Kidney epithelial cell (primary cell): ENCODE data around the gene CDK6. TPM values are rescaled to one million over a fixed set of nuclear protein-coding genes. Genes with fewer than 3 reads are reported as not detected.

Experiments used
- DNase-seq: peaks from one replicate; pipeline ENCODE4 v3.0.0-alpha.2; 2010; ENCODE audit warnings: low read depth
- H3K27me3 ChIP-seq: 2 replicates; pipeline ENCODE4 v1.6.0; 2011; ENCODE audit warnings: low read length; ENCODE audit not compliant: control insufficient read depth, insufficient read depth
- H3K36me3 ChIP-seq: 2 replicates; pipeline ENCODE4 v1.5.1; 2011; ENCODE audit warnings: low read length; ENCODE audit not compliant: control insufficient read depth, insufficient read depth
- H3K4me3 ChIP-seq: 2 replicates; pipeline ENCODE4 v1.5.1; 2011; ENCODE audit warnings: low read depth, mild to moderate bottlenecking, control low read depth, low read length
- total RNA-seq: library from RNA; depleted of rRNA; stranded (reverse); fragments of >200 nt; gene quantifications from 2 replicates; pipeline ENCODE4 v1.2.3, GENCODE V29; 2015
- TF ChIP-seq, protein P1 (sequence below): IDR thresholded peaks from 2 replicates; pipeline ENCODE4 v1.5.1; 2011; ENCODE audit warnings: mild to moderate bottlenecking, moderate library complexity, low read length, control low read depth, inconsistent platforms; ENCODE audit not compliant: insufficient read depth, poor library complexity, severe bottlenecking

Gene CDK6
- total RNA-seq, 1 donor from 2014 or later: 91.0 TPM

DNA sequence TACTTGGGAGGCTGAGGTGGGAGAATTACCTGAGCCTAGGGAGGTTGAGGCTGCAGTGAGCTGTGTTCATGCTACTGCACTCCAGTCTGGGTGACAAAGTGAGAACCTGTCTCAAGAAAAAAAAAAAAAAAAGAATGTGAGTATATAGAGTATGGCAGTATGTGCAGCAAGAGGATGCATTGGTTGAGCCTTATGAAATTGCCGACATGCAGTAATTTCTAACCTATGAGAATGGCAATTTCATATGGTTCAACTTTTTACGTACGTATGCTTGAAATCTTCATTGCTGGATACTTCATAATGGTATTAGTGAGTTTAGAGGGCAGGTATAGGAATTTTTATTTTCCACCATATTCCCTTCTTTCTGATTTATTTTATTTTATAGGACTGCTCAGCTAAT, 241.6 kb downstream of the CDK6 start:
- Histone ChIP-seq H3K36me3 (no peaks in the 10 kb centered on the region), H3K4me3 (no peak overlapping the region)
- TF ChIP-seq, protein P1, sequence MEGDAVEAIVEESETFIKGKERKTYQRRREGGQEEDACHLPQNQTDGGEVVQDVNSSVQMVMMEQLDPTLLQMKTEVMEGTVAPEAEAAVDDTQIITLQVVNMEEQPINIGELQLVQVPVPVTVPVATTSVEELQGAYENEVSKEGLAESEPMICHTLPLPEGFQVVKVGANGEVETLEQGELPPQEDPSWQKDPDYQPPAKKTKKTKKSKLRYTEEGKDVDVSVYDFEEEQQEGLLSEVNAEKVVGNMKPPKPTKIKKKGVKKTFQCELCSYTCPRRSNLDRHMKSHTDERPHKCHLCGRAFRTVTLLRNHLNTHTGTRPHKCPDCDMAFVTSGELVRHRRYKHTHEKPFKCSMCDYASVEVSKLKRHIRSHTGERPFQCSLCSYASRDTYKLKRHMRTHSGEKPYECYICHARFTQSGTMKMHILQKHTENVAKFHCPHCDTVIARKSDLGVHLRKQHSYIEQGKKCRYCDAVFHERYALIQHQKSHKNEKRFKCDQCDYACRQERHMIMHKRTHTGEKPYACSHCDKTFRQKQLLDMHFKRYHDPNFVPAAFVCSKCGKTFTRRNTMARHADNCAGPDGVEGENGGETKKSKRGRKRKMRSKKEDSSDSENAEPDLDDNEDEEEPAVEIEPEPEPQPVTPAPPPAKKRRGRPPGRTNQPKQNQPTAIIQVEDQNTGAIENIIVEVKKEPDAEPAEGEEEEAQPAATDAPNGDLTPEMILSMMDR: no peak

GRCh38 chr7:92590711-92591310, 245.6 kb downstream of the CDK6 start:
- TF ChIP-seq, protein P1: no peak
- H3K36me3 ChIP-seq: no peaks in the 10 kb centered on the region
- peak overlapping the region; percentile 88 for H3K4me3 ChIP-seq
- no peaks in the 10 kb centered on the region for H3K27me3 ChIP-seq
- no peak for DNase-seq

More for the DNA sequence above, 241.6 kb downstream of the CDK6 start:
- H3K27me3 ChIP-seq: no peaks in the 10 kb centered on the region
- DNase-seq: no peak

GRCh38 chr7:92589056-92589455, 247.3 kb downstream of the CDK6 start:
- TF ChIP-seq, protein P1: no peak
- H3K27me3 ChIP-seq: no peaks in the 10 kb centered on the region
- DNase-seq: no peak
- H3K36me3 ChIP-seq: no peaks in the 10 kb centered on the region
- peak overlapping the region; percentile 88 for H3K4me3 ChIP-seq

GRCh38 chr7:92588561-92588960, 247.8 kb downstream of the CDK6 start:
- TF ChIP-seq, protein P1: no peak
- no peaks in the 10 kb centered on the region for H3K36me3 ChIP-seq
- no peaks in the 10 kb centered on the region for H3K27me3 ChIP-seq
- no peak for DNase-seq
- peak overlapping the region; percentile 88 for H3K4me3 ChIP-seq

DNA sequence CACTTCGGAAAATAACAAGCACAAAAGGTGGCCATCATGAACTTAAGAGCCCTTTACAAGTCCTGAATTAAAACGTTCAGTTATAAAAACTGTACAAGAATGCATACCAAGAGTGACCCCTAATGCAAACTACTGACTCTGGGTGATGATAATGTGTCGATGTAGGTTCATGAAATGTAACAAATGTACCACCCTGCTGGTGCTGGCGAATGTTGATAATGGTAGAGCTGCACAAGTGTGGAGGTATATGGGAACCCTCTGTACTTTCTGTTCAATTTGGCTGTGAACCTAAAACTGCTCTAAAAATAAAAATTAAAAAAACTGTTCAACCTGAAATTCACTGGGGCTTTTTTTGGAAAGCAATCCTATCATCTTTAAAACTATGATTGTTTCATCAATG, 249.5 kb downstream of the CDK6 start:
- no peak overlapping the region for H3K4me3 ChIP-seq
- TF ChIP-seq, protein P1: no peak
- no peaks in the 10 kb centered on the region for H3K36me3 ChIP-seq
- no peaks in the 10 kb centered on the region for H3K27me3 ChIP-seq
- DNase-seq: no peak

DNA sequence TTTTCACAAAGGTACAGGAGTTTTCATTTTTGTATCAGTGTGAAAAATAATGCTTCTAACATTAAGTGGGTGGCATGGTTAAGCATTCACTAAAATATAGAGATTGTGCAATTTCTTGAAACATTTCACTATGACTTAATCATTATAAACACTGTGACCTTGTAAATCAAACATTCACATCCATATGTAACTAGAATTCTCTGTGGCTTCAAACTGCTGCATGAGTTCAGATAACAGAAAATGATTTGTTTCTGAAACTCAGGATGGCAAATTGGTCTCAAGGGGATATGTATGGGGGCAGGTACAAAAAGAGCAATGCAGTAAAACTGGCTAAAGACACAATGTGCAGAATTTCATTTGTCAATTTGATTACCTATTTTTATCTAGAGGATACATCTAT, 250.0 kb downstream of the CDK6 start:
- H3K36me3 ChIP-seq: no peaks in the 10 kb centered on the region
- TF ChIP-seq, protein P1: no peak
- H3K27me3 ChIP-seq: no peaks in the 10 kb centered on the region
- DNase-seq: no peak
- no peak overlapping the region for H3K4me3 ChIP-seq
